Activated T-helper 1 cell treated with Interleukin-2 at 50 U/mL for 16 hours (primary cell): Measurements from ENCODE around the gene GFOD2.
A peak's percentile ranks its signal among the peaks of the same experiment; 100 is the strongest.
"Not testable (repeated sequence)": the region's sequence is repeated elsewhere in the genome, so short reads cannot be mapped to it uniquely, and the experiment has no call there.

Source experiments
- DNase-seq: peaks from one replicate; pipeline ENCODE4 v3.0.0-alpha.2; 2020; ENCODE audit warnings: low read depth

The GFOD2 gene

DNA sequence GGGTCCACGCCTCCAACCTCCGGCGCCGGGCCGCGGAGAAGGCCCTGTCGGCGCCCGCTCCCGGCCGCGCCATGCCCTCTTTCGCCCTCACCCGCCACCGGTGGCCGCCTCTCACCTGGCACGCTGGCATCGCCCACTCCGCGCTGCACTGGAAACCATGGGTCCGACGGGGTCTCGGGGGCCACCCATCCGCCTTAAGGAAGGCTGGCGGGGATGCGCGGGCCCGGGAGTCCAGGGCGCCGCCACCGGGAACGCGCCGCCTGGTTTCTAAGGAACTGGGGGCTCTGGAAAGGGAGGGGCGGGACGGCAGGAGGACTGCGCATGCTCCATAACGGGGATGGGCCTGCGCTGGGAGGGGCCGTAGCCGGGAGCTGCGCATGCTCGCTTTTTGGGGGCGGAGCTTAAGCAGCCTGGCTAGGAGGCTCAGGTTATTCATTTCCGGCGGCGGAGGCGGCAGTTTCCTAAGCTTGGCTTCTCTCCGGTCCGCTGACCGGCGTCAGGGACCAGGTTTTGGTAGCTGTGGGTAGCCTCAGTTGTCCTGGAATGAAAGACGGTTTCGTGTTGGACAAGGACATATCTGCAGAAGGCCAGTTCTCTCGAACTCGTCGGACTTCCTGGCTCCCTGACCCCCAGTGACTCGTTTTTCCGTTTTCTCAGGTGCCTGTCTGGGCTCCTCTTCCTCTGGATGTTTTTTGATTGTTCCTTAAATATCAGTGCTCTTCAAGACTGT lies at the start of gene GFOD2:
Gene GFOD2 (minus strand): TSS at position 269 of the 730 bp plus-strand sequence. CDS start 33,601 bp downstream, outside the sequence.
- DNase-seq, result peak; percentile 97

DNA sequence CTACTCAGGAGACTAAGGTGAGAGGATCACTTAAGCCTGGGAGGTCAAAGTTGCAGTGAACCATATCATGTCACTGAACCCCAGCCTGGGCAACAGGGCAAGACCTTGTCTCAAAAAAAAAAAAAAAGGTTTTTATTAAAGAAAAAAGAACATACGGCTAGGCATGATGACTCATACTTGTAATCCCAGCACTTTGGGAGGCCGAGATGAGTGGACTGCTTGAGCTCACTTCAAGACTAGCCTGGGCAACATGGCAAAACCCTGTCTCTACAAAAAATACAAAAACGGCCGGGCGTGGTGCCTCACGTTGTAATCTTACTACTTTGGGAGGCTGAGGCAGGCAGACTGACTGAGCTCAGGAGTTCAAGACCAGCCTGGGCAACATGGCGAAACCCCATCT lies 48.8 kb upstream of the GFOD2 start:
- DNase-seq, result no peak

DNA sequence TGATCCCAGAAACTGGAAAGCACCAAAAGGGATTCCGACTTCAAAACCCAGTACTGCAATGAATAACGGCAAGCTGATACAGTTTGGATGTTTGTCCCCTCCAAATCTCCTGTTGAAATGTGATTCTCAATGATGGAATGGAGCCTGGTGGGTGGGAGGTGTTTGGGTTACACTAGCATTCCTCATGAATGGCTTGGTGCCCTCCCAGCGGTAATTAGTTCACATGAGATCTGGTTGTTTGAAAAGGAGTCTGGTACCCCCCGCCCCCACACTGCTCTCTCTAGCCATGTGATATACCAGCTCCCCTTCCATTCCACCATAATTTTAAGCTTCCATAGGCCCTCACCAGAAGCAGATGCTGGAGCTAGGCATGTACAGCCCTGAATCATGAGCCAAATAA lies 47.2 kb upstream of the GFOD2 start:
- no peak for DNase-seq

DNA sequence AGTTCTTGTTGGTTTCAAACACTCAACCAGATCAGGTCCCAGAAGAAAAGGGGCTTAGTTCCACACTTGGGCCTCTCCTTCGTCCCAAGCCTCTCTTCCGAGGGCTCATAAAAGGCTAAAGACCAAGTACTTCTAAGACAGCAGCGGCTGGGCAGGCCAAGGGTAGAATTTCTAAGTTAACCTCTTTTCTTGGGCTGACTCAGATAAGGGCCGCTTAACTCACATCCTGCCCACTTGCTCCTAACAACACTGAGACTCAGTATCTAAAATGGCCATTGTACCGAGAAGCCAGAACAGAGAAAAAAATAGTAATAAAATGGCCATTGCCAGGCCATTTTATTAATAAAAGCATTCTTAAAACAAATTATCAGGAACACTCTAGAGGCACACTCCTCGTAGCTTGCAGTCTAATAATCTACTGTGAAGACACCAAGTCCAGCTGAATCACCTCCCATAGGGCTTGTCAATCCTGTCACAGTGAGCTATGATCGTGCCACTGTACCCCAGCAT lies 45.1 kb upstream of the GFOD2 start:
- DNase-seq, result no peak

DNA sequence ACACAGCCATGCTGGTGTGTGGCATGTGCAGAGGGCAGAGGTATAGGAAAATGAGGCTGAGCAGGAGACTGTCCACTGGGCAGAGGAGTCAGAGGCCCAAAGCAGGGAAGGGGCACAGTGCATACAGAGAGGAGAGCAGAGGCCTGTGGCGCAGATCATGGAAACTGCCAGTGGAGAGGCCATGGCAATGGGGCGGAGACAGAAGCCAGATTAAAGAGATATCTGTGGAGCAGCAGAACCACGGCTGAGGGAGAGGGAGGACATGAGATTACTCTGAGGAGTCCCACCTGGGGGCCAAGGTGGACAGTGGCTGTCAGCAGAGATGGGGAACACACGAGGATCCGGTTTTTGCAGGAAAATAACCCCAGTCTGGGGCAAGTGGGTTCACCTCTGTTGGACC lies 44.0 kb upstream of the GFOD2 start:
- DNase-seq, result no peak

DNA sequence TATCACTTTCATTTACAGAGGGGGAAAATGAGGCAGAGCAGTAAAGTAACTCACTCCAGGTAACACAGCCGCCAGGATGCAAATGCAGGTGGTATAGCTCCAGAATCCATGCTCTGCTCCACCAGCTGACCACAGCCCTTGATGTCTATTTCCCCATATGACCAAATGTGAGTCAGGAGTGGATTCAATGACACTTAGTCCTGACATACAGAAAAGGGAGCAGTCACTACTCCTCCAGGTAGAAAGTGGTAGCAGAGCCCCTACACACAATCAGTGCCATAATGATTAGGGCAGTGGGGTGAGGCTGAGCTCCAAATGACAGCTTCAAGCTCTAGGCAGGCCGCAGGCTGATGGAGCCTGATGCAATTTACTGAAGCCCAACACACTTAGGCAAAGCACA lies 43.3 kb upstream of the GFOD2 start:
- DNase-seq, result no peak

GRCh38 chr16:67761924-67762323 lies 42.8 kb upstream of the GFOD2 start:
- no peak for DNase-seq

GRCh38 chr16:67760956-67761230 lies 41.8 kb upstream of the GFOD2 start:
- no peak for DNase-seq

DNA sequence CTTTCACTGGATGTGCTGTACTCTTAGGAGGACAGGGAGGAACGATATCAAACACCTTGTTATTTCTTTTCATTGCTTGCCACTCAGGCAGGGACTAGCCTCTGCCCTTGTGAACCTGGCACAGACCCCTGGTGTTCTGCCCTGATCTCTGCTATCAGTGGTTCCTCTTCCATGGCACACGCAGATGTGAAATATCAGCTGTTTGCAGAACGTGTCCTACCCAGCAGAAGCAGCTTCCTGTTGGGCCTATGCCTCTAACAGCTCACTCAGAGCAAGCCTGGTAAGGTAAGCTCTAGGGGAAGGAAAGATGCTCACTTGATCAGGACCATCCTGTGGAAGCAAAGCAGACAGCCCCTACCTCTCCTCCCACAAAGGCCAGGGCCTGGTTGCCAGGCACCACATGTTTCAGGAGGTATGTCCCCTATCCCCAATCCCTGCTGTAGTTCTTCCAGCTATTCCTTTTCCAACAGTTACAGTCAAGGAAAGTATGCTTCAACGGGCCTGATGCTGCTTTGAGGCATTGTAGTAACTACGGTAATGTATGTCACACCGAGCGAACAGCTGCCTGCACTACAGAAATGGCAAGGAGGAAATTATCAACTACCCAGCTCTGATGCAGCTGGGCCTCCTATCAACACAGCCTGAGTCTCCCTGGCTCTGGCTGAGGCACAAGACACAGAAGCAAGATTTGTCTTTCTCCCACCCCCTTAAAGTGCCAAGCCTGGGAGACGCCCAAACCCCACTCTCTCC lies 41.3 kb upstream of the GFOD2 start:
- no peak for DNase-seq

DNA sequence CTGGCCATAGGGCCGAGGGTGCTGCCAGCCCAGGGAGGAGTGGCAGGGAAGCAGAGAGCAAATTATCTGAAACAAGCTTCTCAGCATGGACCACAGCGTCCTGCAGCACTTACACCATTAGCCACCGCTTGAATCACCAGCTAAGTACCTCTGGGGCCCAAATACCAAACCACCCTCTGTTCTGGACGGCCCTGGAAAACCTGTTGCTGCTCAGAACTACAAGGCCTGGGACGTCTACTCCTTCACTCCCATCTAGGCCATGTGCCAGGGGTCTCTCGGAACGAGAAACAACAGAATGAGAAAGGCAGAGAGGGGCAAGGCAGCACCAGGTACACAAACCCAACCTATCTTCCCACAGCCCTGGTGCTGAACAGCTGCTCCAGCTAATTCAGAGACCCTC lies 39.9 kb upstream of the GFOD2 start:
- DNase-seq, result no peak

GRCh38 chr16:67758006-67758405 lies 38.9 kb upstream of the GFOD2 start:
- DNase-seq, result no peak

GRCh38 chr16:67752641-67753040 lies 33.5 kb upstream of the GFOD2 start:
- no peak for DNase-seq

DNA sequence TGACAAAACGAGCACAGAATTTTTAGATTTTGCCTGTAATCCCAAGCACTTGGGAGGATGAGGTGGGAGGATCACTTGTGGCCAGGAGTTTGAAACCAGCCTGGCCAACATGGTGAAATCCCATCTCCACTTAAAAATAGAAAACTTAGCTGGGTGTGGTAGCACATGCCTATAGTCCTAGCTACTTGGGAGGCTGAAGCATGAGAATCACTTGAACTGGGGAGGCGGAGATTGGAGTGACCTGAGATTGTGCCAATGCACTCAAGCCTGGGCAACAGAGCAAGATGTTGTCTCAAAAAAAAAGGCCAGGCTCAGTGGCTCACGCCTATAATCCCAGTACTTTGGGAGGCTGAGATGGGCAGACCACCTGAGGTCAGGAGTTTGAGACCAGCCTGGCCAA lies 32.2 kb upstream of the GFOD2 start:
- not testable (repeated sequence) for DNase-seq

DNA sequence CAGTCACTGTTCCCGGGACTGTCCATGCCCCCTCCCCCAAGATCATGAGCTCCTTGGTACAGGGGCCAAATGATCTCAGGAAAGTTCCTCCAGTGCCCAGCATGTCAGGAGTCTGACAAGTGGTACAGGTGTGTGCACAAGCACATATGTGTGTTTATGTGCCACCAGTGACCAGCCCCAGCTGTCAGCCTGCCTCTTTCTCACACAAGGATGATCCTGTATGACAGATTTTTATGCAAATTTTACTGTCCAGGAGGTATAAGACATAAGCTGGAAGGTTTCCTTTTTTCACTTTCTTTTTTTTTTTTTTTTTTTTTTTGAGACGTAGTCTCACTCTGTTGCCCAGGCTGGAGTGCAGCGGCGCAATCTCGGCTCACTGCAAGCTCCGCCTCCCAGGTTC lies 31.4 kb upstream of the GFOD2 start:
- no peak for DNase-seq

DNA sequence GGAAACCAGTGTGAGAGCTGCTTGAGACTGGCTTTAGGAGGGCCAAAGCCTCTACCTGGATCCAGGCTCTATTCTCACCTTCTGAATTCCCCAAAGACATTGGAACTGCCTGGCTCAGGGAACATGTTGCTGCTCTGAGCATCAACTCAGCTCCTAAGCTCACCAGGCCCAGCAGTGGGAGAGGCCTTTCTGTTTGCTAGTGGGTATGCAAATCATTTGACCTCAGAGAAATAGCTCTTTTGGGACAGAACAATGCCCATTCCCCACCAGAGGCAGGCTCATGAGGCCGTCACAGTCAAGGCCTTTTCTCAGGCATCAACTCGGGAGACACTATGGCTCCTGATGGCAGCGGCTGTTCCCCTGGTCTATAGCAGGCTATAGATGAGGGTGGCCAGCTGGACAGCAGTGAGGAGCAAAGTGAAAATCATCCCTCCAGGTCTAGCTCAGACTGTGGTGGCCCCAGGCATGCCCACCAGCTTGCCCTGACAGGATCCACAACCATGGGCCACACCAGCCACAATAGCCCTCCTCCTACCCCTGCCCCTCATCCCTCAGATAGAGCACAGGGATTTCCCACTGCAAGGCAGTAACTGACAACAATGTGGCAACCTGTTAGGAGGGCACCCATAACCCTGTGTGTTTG lies 30.4 kb upstream of the GFOD2 start:
- DNase-seq, result no peak

GRCh38 chr16:67748834-67749233 lies 29.7 kb upstream of the GFOD2 start:
- DNase-seq, result no peak

DNA sequence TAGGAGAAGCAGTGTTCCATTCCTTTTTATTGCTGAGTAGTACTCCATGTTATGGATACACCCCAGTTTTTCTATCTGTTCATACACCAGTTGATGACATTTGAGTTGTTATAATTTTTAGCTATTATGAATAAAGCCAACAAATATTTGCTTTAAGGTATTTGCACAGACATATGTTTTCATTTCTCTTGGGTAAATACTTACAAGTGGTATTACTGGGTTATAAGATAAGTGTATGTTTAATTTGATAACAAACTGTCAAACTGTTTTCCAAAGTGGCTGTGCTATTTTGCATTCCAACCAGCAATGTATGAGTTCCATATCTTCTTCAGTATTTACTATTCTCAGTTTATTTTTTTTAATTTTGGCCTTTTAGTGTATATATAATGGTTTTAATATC lies 27.7 kb upstream of the GFOD2 start:
- DNase-seq, result no peak

DNA sequence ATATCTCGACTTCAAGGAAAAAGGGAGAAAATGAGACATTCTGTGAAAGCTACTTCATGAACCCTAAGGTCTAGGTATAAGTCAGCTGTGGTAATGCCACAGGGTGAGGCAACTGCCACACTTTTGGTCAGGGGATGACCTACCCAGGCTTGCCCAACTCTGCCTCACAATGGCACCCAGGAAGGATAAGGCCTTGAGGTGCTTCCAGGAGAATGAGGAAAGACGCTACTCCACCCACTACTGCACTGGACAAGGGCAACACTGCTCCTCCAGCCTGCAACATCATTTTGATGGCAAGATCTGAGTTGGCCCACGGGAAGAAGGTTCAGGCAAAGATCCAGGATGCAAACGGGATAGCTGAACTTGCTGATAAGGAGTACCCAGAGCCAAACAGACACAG lies 22.0 kb upstream of the GFOD2 start:
- no peak for DNase-seq

DNA sequence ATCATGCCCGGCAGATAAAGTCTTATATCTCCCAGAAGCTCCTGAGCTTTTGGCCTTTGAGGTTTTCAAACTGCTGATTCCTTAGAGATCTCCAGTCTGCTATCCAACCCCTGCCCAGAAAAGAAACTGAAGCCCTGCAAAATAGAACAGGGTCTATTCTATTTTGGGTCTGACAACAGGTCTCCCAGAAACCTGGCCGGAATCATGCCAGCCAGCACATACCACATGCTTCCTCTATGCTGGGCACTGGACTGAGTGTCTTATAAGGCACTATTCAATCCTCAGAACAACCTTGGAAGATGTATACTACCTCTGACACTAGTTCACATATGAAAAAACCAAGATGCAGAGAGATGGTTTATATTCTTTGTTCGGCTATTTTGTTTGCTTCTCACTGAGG lies 21.3 kb upstream of the GFOD2 start:
- no peak for DNase-seq

- no peak for DNase-seq
Observed at GRCh38 chr16:67736858-67737257, 17.7 kb upstream of the GFOD2 start.

DNA sequence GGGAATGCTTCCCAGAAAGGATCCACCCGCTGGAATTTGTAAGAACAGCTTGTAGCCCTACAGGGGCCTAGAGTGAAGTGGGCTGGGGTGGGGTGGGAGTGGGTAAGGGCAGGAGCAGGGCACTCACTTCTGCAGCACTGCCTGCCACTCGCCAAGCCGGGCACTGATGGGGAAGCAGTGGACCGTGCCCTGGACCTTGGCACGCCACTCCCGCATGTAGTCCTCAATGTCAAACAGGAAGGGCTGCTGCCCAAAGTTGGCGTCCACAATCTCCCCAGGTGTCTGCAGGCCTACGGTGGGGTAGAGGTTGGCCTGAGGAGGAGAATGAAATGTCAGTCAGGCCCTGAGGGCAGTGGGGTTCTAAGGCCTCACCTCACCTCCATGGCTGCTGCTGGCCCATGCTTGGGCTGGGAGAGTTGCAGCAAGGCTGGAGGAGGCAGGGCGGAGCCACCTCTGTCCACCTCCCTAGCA lies 15.7 kb upstream of the GFOD2 start:
- DNase-seq, result no peak

DNA sequence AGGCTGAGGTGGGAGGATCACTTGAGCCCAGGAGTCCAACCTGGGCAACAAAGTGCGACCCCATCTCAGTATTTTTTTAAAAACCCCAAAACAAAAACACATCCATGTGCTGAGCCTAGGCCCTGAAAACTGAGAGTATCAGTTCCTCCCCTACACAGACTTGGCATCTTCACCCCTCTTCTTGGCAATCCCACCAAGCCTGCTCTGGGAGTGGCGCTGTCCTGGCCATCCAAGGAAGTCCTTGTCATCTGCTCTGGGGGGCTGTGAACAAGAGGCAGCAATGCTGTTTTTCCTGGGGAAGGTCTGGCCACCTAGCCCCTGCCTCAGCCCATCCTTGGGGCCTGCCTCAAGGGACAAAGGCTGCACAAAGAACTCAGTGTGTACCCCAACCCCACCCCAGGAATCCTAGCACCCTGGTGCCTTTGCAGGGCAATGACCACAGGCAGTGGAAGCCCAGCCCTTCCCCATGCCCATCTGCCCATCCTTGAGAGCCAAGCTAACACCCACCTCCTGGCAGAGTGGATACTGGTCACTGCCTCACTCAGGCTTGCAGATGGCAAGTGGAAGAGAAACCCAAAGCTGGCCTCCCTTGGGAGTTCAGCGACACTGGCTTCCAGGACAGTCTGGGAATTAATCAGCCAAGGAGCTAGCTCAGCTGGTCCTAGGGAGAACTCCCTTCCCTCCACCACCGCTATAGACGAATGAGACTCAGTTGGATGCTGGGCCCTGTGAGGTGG lies 14.8 kb upstream of the GFOD2 start:
- DNase-seq, result no peak

DNA sequence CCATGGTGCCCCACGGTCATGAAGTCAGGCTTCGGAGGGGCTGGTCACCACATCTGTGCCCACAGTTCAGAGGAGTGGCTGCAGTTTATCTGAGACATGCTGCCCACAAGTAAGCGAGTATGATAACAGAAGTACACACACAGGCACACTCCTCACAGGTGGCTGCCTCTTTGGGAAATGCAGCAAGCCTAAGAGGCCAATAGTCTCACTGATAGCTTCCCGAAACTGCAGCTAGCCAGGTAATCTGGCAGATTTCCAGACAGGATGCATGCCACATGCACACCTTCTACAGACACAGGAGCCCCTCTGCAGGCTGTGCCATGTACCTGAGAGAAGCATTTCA lies 12.6 kb upstream of the GFOD2 start:
- DNase-seq, result no peak
